Naive B cell (primary cell): ENCODE data around the gene KLRC3. TPM values are rescaled to one million over a fixed set of nuclear protein-coding genes. Genes with fewer than 3 reads are reported as not detected.
"Not testable (repeated sequence)": the region's sequence is repeated elsewhere in the genome, so short reads cannot be mapped to it uniquely, and the experiment has no call there.

Source experiments
- ATAC-seq, 2 donors: fragments of 150-1000 bp; cut with Tn5 transposase; 2 replicates each; pipeline ENCODE4 v1.10.0; 2021; ENCODE audit warnings: low read depth in 2 of 2, mild to moderate bottlenecking in 2 of 2, moderate library complexity in 2 of 2
- DNase-seq: peaks from one replicate; pipeline ENCODE4 v3.0.0; 2022
- H3K27ac Mint-ChIP-seq, 6 donors: one replicate each; pipeline ENCODE4 v1.8.0; 2020 to 2022; ENCODE audit warnings: mild to moderate bottlenecking in 6 of 6, mixed read lengths in 6 of 6, moderate library complexity in 5 of 6, inconsistent platforms in 2 of 6
- H3K27me3 Mint-ChIP-seq, 3 donors: one replicate each; pipeline ENCODE4 v1.8.0; 2021 to 2022; ENCODE audit warnings: mixed read lengths in 3 of 3, mild to moderate bottlenecking in 1 of 3
- H3K36me3 Mint-ChIP-seq, 2 donors: one replicate each; pipeline ENCODE4 v1.8.0; 2020 to 2022; ENCODE audit warnings: mixed read lengths in 2 of 2, inconsistent platforms in 1 of 2, mild to moderate bottlenecking in 1 of 2
- H3K4me1 Mint-ChIP-seq, 3 donors: one replicate each; pipeline ENCODE4 v1.8.0; 2020 to 2022; ENCODE audit warnings: mixed read lengths in 3 of 3, inconsistent platforms in 1 of 3, mild to moderate bottlenecking in 1 of 3, moderate library complexity in 1 of 3
- H3K4me3 Mint-ChIP-seq, 8 donors: one replicate each; pipeline ENCODE4 v1.8.0; 2020 to 2022; ENCODE audit warnings: mild to moderate bottlenecking in 8 of 8, mixed read lengths in 8 of 8, moderate library complexity in 8 of 8, inconsistent platforms in 2 of 8
- H3K9me3 Mint-ChIP-seq, 7 donors: one replicate each; pipeline ENCODE4 v1.8.0; 2020 to 2022; ENCODE audit warnings: mixed read lengths in 7 of 7, mild to moderate bottlenecking in 5 of 7, inconsistent platforms in 2 of 7, moderate library complexity in 1 of 7
- polyA plus RNA-seq, 6 donors: library from polyadenylated mRNA; unstranded; fragments of 300-500 nt; fragmentation: Illumina TruSeq; gene quantifications; one replicate each; pipeline ENCODE4 v1.2.3, GENCODE V29; 2021; ENCODE audit warnings: low read depth in 6 of 6

Gene KLRC3
- polyA plus RNA-seq, 6 donors from 2014 or later: not detected

- not testable (repeated sequence) for H3K4me3 Mint-ChIP-seq, ATAC-seq, H3K27me3 Mint-ChIP-seq, H3K36me3 Mint-ChIP-seq, H3K4me1 Mint-ChIP-seq, DNase-seq, H3K9me3 Mint-ChIP-seq, H3K27ac Mint-ChIP-seq
Measured at GRCh38 chr12:10430623-10431022, 10.2 kb upstream of the KLRC3 start.

DNA sequence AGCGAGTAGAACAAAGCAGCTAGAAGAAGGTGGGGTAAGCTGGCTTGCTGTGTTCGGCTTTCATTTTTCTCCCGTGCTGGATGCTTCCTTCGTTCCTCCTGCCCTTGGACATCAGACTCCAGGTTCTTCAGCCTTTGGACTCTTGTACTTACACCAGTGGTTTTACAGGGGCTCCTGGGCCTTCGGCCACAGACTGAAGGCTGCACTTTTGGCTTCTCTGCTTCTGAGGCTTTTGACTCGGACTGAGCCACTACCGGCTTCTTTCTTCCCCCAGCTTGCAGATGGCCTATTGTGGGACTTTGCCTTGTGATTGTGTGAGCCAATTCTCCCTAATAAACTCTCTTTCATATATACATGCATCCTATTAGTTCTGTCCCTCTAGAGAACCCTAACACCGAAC, 5.5 kb upstream of the KLRC3 start:
- not testable (repeated sequence) for H3K9me3 Mint-ChIP-seq, H3K27me3 Mint-ChIP-seq

GRCh38 chr12:10424260-10424899, 4.0 kb upstream of the KLRC3 start:
- H3K9me3 Mint-ChIP-seq, H3K36me3 Mint-ChIP-seq, H3K4me3 Mint-ChIP-seq, H3K27me3 Mint-ChIP-seq, ATAC-seq, H3K27ac Mint-ChIP-seq, DNase-seq, H3K4me1 Mint-ChIP-seq: not testable (repeated sequence)

More for the DNA sequence above, 5.5 kb upstream of the KLRC3 start:
- H3K36me3 Mint-ChIP-seq, H3K4me3 Mint-ChIP-seq, ATAC-seq, H3K4me1 Mint-ChIP-seq, H3K27ac Mint-ChIP-seq, DNase-seq: not testable (repeated sequence)

DNA sequence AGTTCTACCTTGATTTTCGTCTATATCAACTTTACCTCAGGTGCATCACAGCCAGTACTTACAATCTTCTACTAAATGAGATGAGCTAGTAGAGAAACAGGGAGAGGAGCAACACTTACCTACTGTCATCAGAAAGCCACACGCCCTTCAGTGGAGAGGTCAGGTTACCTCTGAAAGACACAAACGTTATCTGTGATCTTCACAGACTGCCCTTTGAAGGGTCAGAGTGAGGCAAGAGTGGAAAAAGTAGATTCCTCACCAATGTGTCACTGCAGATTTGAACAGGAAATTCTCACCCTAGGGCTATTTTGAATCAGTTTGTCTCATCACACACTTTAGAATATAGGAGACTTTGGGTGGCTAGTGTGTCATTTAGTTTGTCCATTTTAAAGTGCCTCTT, 1.8 kb upstream of the KLRC3 start:
- not testable (repeated sequence) for H3K27me3 Mint-ChIP-seq, DNase-seq, ATAC-seq, H3K4me1 Mint-ChIP-seq, H3K36me3 Mint-ChIP-seq, H3K9me3 Mint-ChIP-seq, H3K27ac Mint-ChIP-seq, H3K4me3 Mint-ChIP-seq

DNA sequence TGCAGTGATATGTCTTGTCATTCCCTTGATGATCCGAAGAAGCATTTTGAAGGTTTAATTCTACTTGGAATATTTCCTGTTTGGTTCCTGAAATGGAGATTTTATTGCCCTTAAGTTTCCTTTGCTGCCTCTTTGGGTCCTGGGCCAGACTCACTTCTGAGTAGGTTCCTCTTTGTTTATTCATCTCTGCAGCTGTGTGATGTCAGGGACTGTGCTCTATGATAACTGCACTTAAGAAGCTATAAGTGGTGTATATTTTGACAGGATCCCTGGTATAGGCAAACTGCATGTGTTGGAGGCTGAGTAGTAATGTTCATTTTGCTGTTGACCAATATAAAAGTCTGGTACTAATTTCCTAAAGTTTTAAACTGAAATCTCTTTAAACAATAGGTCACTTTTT, 11.0 kb downstream of the KLRC3 start, which contains the start of gene KLRC4:
KLRC4 (minus strand) TSS at position 366 of the 400 bp plus-strand sequence; CDS start at position 184, 182 bp downstream.
- Mint-ChIP-seq H3K36me3 (no peaks in the 10 kb centered on the region), H3K27me3 (no peaks in the 10 kb centered on the region), H3K4me3 (no peak within 1 kb of the TSS), H3K9me3 (peaks cover 0 to 3% (median 0%) of the 10 kb centered on the region in 7 donors), H3K4me1 (peaks cover 4 to 12% (median 11%) of the 10 kb centered on the region in 3 donors), H3K27ac (peak within 1 kb of the TSS in 3 of 6 donors; percentile 26 to 68 (median 60))
- ATAC-seq (peak; percentile 67 to 69), DNase-seq (no peak)

- no peaks in the 10 kb centered on the region for H3K36me3 Mint-ChIP-seq
- DNase-seq: no peak
- H3K4me1 Mint-ChIP-seq: peaks cover 4 to 12% (median 11%) of the 10 kb centered on the region in 3 donors
- no peak overlapping the region for H3K4me3 Mint-ChIP-seq
- peak overlapping the region in 2 of 6 donors; percentile 60 to 68 for H3K27ac Mint-ChIP-seq
- no peak for ATAC-seq
- peaks cover 0 to 3% (median 0%) of the 10 kb centered on the region in 7 donors for H3K9me3 Mint-ChIP-seq
- H3K27me3 Mint-ChIP-seq: no peaks in the 10 kb centered on the region
Measured at GRCh38 chr12:10408842-10409241, 11.6 kb downstream of the KLRC3 start.

- peaks cover 0 to 8% (median 6%) of the 10 kb centered on the region in 3 donors for H3K27me3 Mint-ChIP-seq
- H3K4me1 Mint-ChIP-seq: peaks cover 4 to 12% (median 11%) of the 10 kb centered on the region in 3 donors
- no peaks in the 10 kb centered on the region for H3K36me3 Mint-ChIP-seq
- peaks cover 0 to 3% (median 0%) of the 10 kb centered on the region in 7 donors for H3K9me3 Mint-ChIP-seq
- peak overlapping the region in 2 of 6 donors; percentile 28 to 32 for H3K27ac Mint-ChIP-seq
- H3K4me3 Mint-ChIP-seq: no peak overlapping the region
- DNase-seq: peak; percentile 28
- peak; percentile 64 to 84 for ATAC-seq
Measured at GRCh38 chr12:10406725-10407124, 13.7 kb downstream of the KLRC3 start.

DNA sequence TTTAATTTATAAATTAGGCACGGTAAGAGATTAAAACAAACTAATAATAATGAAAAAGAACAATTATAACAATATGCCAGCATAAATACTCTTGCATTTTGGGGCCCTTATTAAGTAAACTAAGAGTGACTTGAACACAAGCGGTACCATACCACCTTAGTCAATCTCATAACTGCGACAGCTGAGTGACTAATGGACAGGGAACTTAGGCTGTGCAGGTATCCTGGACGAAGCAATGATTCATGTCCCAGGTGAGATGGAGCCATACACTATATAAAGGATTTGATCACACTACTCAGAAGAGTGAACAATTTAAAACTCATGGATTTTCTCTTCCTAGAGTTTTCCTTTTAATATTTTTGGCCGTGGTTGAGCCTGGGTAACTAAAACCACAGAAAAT, 15.1 kb downstream of the KLRC3 start:
- Mint-ChIP-seq H3K9me3 (peaks cover 0 to 3% (median 0%) of the 10 kb centered on the region in 7 donors), H3K4me1 (peaks cover 4 to 11% (median 10%) of the 10 kb centered on the region in 3 donors), H3K4me3 (no peak overlapping the region), H3K36me3 (no peaks in the 10 kb centered on the region), H3K27ac (no peak overlapping the region), H3K27me3 (peaks cover 0 to 20% (median 6%) of the 10 kb centered on the region in 3 donors)
- ATAC-seq (no peak), DNase-seq (no peak)

GRCh38 chr12:10404798-10405197, 15.6 kb downstream of the KLRC3 start:
- ATAC-seq (no peak), DNase-seq (no peak)
- peaks cover 0 to 3% (median 0%) of the 10 kb centered on the region in 7 donors for H3K9me3 Mint-ChIP-seq
- no peak overlapping the region for H3K27ac Mint-ChIP-seq
- H3K27me3 Mint-ChIP-seq: peaks cover 0 to 24% (median 6%) of the 10 kb centered on the region in 3 donors
- no peak overlapping the region for H3K4me3 Mint-ChIP-seq
- no peaks in the 10 kb centered on the region for H3K36me3 Mint-ChIP-seq
- peaks cover 4 to 12% (median 11%) of the 10 kb centered on the region in 3 donors for H3K4me1 Mint-ChIP-seq

DNA sequence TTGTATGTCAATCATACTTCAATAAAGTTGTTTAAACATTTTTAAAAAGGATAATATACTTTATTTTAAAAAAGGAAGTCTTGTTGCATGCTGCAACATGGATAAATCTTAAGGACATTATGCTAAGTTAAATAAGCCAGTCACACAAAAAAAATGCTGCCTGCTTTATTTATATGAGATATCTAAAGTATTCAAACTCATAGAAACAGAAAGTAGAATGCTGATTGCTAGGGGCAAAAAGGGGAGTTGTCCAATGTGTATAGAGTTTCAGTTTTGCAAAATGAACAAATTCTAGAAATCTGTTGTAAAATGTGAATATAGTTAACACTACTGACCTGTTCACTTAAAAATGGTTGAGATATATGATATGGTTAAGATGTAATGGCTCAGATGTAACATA, 19.6 kb downstream of the KLRC3 start:
- Mint-ChIP-seq H3K9me3 (peaks cover 0 to 3% (median 0%) of the 10 kb centered on the region in 7 donors), H3K4me3 (no peak overlapping the region), H3K27ac (no peak overlapping the region), H3K36me3 (peaks cover 0 to 6% of the 10 kb centered on the region in 2 donors), H3K4me1 (peaks cover under 1 to 17% (median 9%) of the 10 kb centered on the region in 3 donors), H3K27me3 (peaks cover 0 to 40% (median 11%) of the 10 kb centered on the region in 3 donors)
- DNase-seq (no peak), ATAC-seq (no peak)

GRCh38 chr12:10398168-10398567, 22.2 kb downstream of the KLRC3 start:
- peaks cover 0 to 2% (median 0%) of the 10 kb centered on the region in 7 donors for H3K9me3 Mint-ChIP-seq
- peak overlapping the region in 1 of 8 donors; percentile 1 for H3K4me3 Mint-ChIP-seq
- no peak for ATAC-seq
- peaks cover 0 to 6% of the 10 kb centered on the region in 2 donors for H3K36me3 Mint-ChIP-seq
- H3K27ac Mint-ChIP-seq: peak overlapping the region in 5 of 6 donors; percentile 1 to 96 (median 24)
- H3K4me1 Mint-ChIP-seq: peaks cover 17 to 34% (median 33%) of the 10 kb centered on the region in 3 donors
- H3K27me3 Mint-ChIP-seq: peaks cover 0 to 40% (median 11%) of the 10 kb centered on the region in 3 donors
- no peak for DNase-seq

DNA sequence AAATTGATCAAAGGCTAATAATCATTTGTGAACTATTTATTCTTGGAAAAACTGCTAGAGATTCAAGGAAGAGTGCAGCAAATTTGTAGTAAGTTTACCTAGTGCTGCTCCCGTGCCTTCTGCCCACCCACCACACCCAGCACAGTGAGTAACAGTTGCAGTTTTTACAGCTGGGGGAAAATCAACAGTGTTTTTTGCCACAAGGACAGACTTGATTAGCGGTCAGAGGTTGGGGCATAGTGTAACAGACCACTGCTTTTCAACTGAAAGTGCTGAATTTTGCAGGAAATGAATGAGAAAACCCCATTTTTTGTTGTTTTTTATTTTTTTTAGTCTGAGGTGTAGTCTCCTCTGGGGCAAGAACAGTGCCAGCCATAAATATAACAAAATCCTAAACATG, 23.1 kb downstream of the KLRC3 start:
- ATAC-seq (no peak), DNase-seq (no peak)
- H3K27ac Mint-ChIP-seq: peak overlapping the region in 4 of 6 donors; percentile 8 to 78 (median 15)
- peak overlapping the region in 1 of 8 donors; percentile 22 for H3K4me3 Mint-ChIP-seq
- peaks cover 0 to 2% (median 0%) of the 10 kb centered on the region in 7 donors for H3K9me3 Mint-ChIP-seq
- peaks cover 21 to 39% (median 37%) of the 10 kb centered on the region in 3 donors for H3K4me1 Mint-ChIP-seq
- peaks cover 0 to 6% of the 10 kb centered on the region in 2 donors for H3K36me3 Mint-ChIP-seq
- peaks cover 0 to 36% (median 8%) of the 10 kb centered on the region in 3 donors for H3K27me3 Mint-ChIP-seq

GRCh38 chr12:10396176-10396575, 24.2 kb downstream of the KLRC3 start:
- Mint-ChIP-seq H3K27me3 (peaks cover 0 to 29% (median 5%) of the 10 kb centered on the region in 3 donors), H3K27ac (peak overlapping the region in 5 of 6 donors; percentile 94 to 100 (median 95)), H3K4me3 (peak overlapping the region in 2 of 8 donors; percentile 9 to 84), H3K4me1 (peaks cover 21 to 47% (median 37%) of the 10 kb centered on the region in 3 donors)
- not testable (repeated sequence) for DNase-seq, ATAC-seq, H3K9me3 Mint-ChIP-seq, H3K36me3 Mint-ChIP-seq
